Measurements from ENCODE around the gene MCM8.

The MCM8 gene

GRCh38 chr20:6026051-6026450 lies 75.6 kb downstream of the MCM8 start:
- Histone ChIP-seq H3K4me2 (ENCODE audit: low read depth, low read length) (no peak overlapping the region), H3K4me3 (ENCODE audit: low read length) (no peak overlapping the region), H3K9me2 (replicated peaks; ENCODE audit: insufficient read depth, low read length) (no peaks in the 10 kb centered on the region), H3K79me2 (ENCODE audit: low read length) (peaks cover 36% of the 10 kb centered on the region), H3K36me3 (replicated peaks; ENCODE audit: insufficient read depth, low read length) (peaks cover 8% of the 10 kb centered on the region; the same call in 1 of the 2 replicates), H2AFZ (ENCODE audit: low read length) (no peak overlapping the region), H3F3A (ENCODE audit: insufficient read depth, low read length) (peaks cover 10% of the 10 kb centered on the region; the same call in 1 of the 2 replicates), H3K9me3 (replicated peaks; ENCODE audit: insufficient read depth, low read length) (no peaks in the 10 kb centered on the region), H3K27ac (ENCODE audit: low read length) (no peak overlapping the region), H3K9ac (ENCODE audit: low read length) (no peak overlapping the region), H3K27me3 (replicated peaks; ENCODE audit: insufficient read depth, low read length) (no peaks in the 10 kb centered on the region), H4K20me1 (ENCODE audit: insufficient read depth, low read length) (no peaks in the 10 kb centered on the region), H3K4me1 (ENCODE audit: low read length) (peaks cover 13% of the 10 kb centered on the region)
- TF ChIP-seq CTCF (IDR thresholded peaks at IDR 0.05; ENCODE audit: low read length) (no peak), EZH2 (optimal IDR thresholded peaks at IDR 0.05; ENCODE audit: low read depth, low read length) (no peak), EZH2phosphoT487 (IDR thresholded peaks at IDR 0.05; ENCODE audit: low read length) (no peak)
- no peak for DNase-seq

GRCh38 chr20:6028818-6029217 lies 78.4 kb downstream of the MCM8 start:
- H2AFZ ChIP-seq (ENCODE audit: low read length): no peak overlapping the region
- H3K9me2 ChIP-seq (replicated peaks; ENCODE audit: insufficient read depth, low read length): no peaks in the 10 kb centered on the region
- H3K27me3 ChIP-seq (replicated peaks; ENCODE audit: insufficient read depth, low read length): no peaks in the 10 kb centered on the region
- peaks cover 6% of the 10 kb centered on the region for H3K4me1 ChIP-seq (ENCODE audit: low read length)
- no peaks in the 10 kb centered on the region for H3K9me3 ChIP-seq (replicated peaks; ENCODE audit: insufficient read depth, low read length)
- no peak overlapping the region for H3K27ac ChIP-seq (ENCODE audit: low read length)
- no peak overlapping the region for H3K4me3 ChIP-seq (ENCODE audit: low read length)
- H3K36me3 ChIP-seq (replicated peaks; ENCODE audit: insufficient read depth, low read length): peaks cover 3% of the 10 kb centered on the region; the same call in 1 of the 2 replicates
- TF ChIP-seq EZH2 (optimal IDR thresholded peaks at IDR 0.05; ENCODE audit: low read depth, low read length): no peak
- TF ChIP-seq CTCF (IDR thresholded peaks at IDR 0.05; ENCODE audit: low read length): no peak
- no peak for TF ChIP-seq EZH2phosphoT487 (IDR thresholded peaks at IDR 0.05; ENCODE audit: low read length)
- H4K20me1 ChIP-seq (ENCODE audit: insufficient read depth, low read length): no peaks in the 10 kb centered on the region
- no peaks in the 10 kb centered on the region for H3F3A ChIP-seq (ENCODE audit: insufficient read depth, low read length)
- H3K79me2 ChIP-seq (ENCODE audit: low read length): peaks cover 13% of the 10 kb centered on the region
- no peak overlapping the region for H3K4me2 ChIP-seq (ENCODE audit: low read depth, low read length)
- DNase-seq: no peak
- H3K9ac ChIP-seq (ENCODE audit: low read length): no peak overlapping the region

- TF ChIP-seq CTCF (IDR thresholded peaks at IDR 0.05; ENCODE audit: low read length): no peak
- DNase-seq: no peak
- H3K9me2 ChIP-seq (replicated peaks; ENCODE audit: insufficient read depth, low read length): no peaks in the 10 kb centered on the region
- no peak overlapping the region for H3K9ac ChIP-seq (ENCODE audit: low read length)
- no peak overlapping the region for H3K27ac ChIP-seq (ENCODE audit: low read length)
- H3K4me3 ChIP-seq (ENCODE audit: low read length): no peak overlapping the region
- H3K36me3 ChIP-seq (replicated peaks; ENCODE audit: insufficient read depth, low read length): no peaks in the 10 kb centered on the region
- peaks cover 7% of the 10 kb centered on the region for H3K79me2 ChIP-seq (ENCODE audit: low read length)
- no peak overlapping the region for H2AFZ ChIP-seq (ENCODE audit: low read length)
- no peaks in the 10 kb centered on the region for H4K20me1 ChIP-seq (ENCODE audit: insufficient read depth, low read length)
- H3K27me3 ChIP-seq (replicated peaks; ENCODE audit: insufficient read depth, low read length): no peaks in the 10 kb centered on the region
- peaks cover 3% of the 10 kb centered on the region; the same call in 1 of the 2 replicates for H3F3A ChIP-seq (ENCODE audit: insufficient read depth, low read length)
- H3K4me2 ChIP-seq (ENCODE audit: low read depth, low read length): no peak overlapping the region
- peaks cover 13% of the 10 kb centered on the region for H3K4me1 ChIP-seq (ENCODE audit: low read length)
- no peaks in the 10 kb centered on the region for H3K9me3 ChIP-seq (replicated peaks; ENCODE audit: insufficient read depth, low read length)
These were observed 79.1 kb downstream of the MCM8 start for GRCh38 chr20:6029538-6029937.
